Adrenal gland (tissue), 5 donors: ENCODE results near the gene TMEM191C.
"Not testable (repeated sequence)": the region's sequence is repeated elsewhere in the genome, so short reads cannot be mapped to it uniquely, and the experiment has no call there.

Source experiments
- POLR2A ChIP-seq, 2 donors: fragments of 450-650 bp; IDR thresholded peaks; one replicate each; pipeline ENCODE4 v1.6.1; 2017; ENCODE audit warnings: antibody characterized with exemption in 2 of 2, mild to moderate bottlenecking in 2 of 2, moderate library complexity in 1 of 2
- TF ChIP-seq, protein P1 (sequence below), 6 experiments: fragments of 450-650 bp in 4 of 6; fragments of 200-600 bp in 2 of 6; sonication (generic) in 1 of 6; IDR thresholded peaks; 1 replicate in 5 of 6; 2 replicates in 1 of 6; pipeline versions ENCODE4 v1.5.1 to v1.8.0; 2016 to 2021; ENCODE audit warnings: antibody characterized with exemption in 6 of 6, mild to moderate bottlenecking in 2 of 6, moderate library complexity in 1 of 6
- donor health status: DM: no; HTN: no; CAD: no.

DNA sequence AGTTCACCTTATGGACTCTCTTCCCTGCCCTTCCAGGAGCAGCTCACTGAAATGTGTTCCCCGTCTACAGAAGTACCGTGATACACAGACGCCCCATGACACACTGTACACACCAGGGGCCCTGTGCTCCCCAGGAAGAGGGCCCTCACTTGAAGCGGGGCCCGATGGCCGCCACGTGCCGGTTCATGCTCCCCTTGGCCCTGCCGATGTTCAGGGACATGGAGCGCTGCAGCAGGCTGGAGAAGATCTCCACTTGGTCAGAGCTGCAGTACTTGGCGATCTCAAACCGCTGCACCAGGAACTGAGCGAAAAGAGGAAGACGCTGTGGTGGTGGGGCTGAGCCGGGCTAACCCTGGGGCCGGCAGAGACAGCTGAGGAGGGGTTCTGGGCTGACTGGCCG lies 20.5 kb downstream of the TMEM191C start:
- TF ChIP-seq, protein P1, sequence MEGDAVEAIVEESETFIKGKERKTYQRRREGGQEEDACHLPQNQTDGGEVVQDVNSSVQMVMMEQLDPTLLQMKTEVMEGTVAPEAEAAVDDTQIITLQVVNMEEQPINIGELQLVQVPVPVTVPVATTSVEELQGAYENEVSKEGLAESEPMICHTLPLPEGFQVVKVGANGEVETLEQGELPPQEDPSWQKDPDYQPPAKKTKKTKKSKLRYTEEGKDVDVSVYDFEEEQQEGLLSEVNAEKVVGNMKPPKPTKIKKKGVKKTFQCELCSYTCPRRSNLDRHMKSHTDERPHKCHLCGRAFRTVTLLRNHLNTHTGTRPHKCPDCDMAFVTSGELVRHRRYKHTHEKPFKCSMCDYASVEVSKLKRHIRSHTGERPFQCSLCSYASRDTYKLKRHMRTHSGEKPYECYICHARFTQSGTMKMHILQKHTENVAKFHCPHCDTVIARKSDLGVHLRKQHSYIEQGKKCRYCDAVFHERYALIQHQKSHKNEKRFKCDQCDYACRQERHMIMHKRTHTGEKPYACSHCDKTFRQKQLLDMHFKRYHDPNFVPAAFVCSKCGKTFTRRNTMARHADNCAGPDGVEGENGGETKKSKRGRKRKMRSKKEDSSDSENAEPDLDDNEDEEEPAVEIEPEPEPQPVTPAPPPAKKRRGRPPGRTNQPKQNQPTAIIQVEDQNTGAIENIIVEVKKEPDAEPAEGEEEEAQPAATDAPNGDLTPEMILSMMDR (IDR thresholded peaks at IDR 0.05): not testable (repeated sequence)
- not testable (repeated sequence) for TF ChIP-seq POLR2A (IDR thresholded peaks at IDR 0.05)
